Measurements from ENCODE around the gene ANKRD62. TPM values are rescaled to one million over a fixed set of nuclear protein-coding genes. Genes with fewer than 3 reads are reported as not detected.

Gene ANKRD62
- total and polyA plus RNA-seq, 4 donors: under 0.01 TPM; not detected in 3

DNA sequence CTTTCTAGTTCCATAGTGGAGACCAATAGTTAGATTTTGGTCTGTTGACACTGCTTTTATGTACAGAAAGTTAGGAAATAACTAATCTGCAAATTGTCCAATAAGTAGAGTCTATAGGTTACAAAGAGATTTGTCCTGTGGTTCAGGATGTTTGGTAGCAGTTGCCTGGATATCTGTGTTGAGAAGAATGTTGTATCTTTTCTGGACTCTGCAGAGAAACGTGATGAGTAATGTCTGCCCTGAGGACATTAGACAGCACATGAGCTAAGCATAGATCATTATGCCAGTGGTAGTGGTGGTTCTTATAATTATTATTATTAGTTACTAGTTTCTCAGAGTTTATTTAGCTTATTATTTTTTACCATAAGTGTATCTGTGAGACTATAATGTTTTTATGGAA lies 65.8 kb downstream of the ANKRD62 start:
- WGBS: 54% methylated on average over 1 of the region's 1 CpG
- Histone ChIP-seq H3K9me3 (ENCODE audit: control insufficient read depth in 4 of 4, low read length in 3 of 4) (no peaks in the 10 kb centered on the region), H3K9ac (ENCODE audit: low read depth in 1 of 2, low read length in 2 of 2) (no peak overlapping the region), H3K4me3 (ENCODE audit: low read depth in 1 of 3, low read length in 3 of 3) (no peak overlapping the region), H3K36me3 (ENCODE audit: control insufficient read depth in 4 of 4, insufficient read depth in 3 of 4, low read depth in 1 of 4, low read length in 3 of 4) (no peaks in the 10 kb centered on the region), H3K27me3 (ENCODE audit: control insufficient read depth in 4 of 4, insufficient read depth in 4 of 4, low read length in 3 of 4) (no peaks in the 10 kb centered on the region), H3K4me1 (ENCODE audit: control insufficient read depth in 4 of 4, insufficient read depth in 4 of 4, low read length in 3 of 4) (no peaks in the 10 kb centered on the region), H3K27ac (ENCODE audit: low read depth in 1 of 2, low read length in 2 of 2) (no peak overlapping the region)
- TF ChIP-seq, protein P1, sequence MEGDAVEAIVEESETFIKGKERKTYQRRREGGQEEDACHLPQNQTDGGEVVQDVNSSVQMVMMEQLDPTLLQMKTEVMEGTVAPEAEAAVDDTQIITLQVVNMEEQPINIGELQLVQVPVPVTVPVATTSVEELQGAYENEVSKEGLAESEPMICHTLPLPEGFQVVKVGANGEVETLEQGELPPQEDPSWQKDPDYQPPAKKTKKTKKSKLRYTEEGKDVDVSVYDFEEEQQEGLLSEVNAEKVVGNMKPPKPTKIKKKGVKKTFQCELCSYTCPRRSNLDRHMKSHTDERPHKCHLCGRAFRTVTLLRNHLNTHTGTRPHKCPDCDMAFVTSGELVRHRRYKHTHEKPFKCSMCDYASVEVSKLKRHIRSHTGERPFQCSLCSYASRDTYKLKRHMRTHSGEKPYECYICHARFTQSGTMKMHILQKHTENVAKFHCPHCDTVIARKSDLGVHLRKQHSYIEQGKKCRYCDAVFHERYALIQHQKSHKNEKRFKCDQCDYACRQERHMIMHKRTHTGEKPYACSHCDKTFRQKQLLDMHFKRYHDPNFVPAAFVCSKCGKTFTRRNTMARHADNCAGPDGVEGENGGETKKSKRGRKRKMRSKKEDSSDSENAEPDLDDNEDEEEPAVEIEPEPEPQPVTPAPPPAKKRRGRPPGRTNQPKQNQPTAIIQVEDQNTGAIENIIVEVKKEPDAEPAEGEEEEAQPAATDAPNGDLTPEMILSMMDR (IDR thresholded peaks at IDR 0.05; ENCODE audit: low read depth, low read length, missing input control): no peak
- TF ChIP-seq ATF3 (IDR thresholded peaks at IDR 0.05) (no peak), GABPA (IDR thresholded peaks at IDR 0.05 in 1 of 2, conservative IDR thresholded peaks at IDR 0.05 in 1 of 2) (no peak)
- DNase-seq (ENCODE audit: low spot score): no peak

DNA sequence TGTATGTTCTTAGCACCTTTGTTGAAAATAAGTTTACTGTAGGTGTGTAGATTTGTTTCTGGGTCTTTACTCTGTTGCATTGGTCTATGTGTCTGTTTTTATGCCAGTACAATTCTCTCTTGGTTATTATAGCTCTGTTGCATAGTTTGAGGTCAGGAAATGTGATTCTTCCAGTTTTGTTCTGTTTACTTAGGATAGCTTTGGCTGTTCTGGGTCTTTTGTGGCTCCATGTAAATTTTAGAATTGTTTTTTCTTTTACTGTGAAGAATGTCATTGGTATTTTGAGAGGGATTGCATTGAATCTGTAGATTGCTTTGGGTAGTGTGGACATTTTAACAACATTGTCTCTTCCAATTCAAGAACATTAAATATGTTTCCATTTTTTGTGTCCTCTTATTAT lies 69.1 kb downstream of the ANKRD62 start:
- TF ChIP-seq GABPA (IDR thresholded peaks at IDR 0.05 in 1 of 2, conservative IDR thresholded peaks at IDR 0.05 in 1 of 2) (no peak), FOXA1 (IDR thresholded peaks at IDR 0.05) (no peak), FOXA2 (IDR thresholded peaks at IDR 0.05) (no peak)
- no peaks in the 10 kb centered on the region for H3K9me3 ChIP-seq (ENCODE audit: control insufficient read depth in 4 of 4, low read length in 3 of 4)

DNA sequence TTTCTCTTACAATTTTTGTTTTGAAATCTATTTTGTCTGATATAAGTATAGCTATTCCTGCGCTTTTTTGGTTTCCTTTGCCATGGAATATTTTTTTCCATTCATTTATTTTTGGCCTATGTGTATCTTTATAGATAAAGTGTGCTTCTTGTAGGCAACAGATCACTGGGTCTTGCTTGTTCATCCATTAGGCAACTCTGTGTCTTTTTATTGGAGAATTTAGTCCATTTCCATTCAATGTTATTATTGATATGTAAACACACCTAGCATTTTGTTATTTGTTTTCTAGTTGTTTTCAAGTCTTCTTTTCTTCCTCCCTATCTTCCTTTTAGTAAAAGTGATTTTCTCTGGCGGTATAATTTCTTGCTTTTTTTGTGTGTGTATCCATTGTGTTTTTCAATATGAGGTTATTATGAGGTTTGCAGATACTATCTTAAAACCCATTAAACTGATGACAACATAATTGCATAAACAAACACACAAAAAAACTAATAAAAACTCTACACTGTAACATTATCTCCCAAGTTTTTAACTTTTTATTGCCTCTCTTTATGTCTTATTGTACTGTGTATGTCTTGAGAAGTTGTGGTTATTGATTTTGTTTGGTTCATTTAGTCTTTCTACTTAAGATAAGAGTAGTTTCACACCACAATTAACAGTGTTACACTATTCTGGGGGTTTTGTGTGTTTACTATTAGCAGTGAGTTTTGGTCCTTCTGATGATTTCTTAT lies 71.6 kb downstream of the ANKRD62 start:
- 92% methylated on average over 2 of the region's 2 CpGs for WGBS
- Histone ChIP-seq H3K9ac (ENCODE audit: low read depth in 1 of 2, low read length in 2 of 2) (no peak overlapping the region), H3K4me3 (ENCODE audit: low read depth in 1 of 3, low read length in 3 of 3) (no peak overlapping the region), H3K27me3 (ENCODE audit: control insufficient read depth in 4 of 4, insufficient read depth in 4 of 4, low read length in 3 of 4) (no peaks in the 10 kb centered on the region), H3K9me3 (ENCODE audit: control insufficient read depth in 4 of 4, low read length in 3 of 4) (no peaks in the 10 kb centered on the region), H3K36me3 (ENCODE audit: control insufficient read depth in 4 of 4, insufficient read depth in 3 of 4, low read depth in 1 of 4, low read length in 3 of 4) (no peaks in the 10 kb centered on the region), H3K4me1 (ENCODE audit: control insufficient read depth in 4 of 4, insufficient read depth in 4 of 4, low read length in 3 of 4) (no peaks in the 10 kb centered on the region), H3K27ac (ENCODE audit: low read depth in 1 of 2, low read length in 2 of 2) (no peak overlapping the region)
- no peak for DNase-seq (ENCODE audit: low spot score)
- no peak for TF ChIP-seq SP1 (IDR thresholded peaks at IDR 0.05)
- TF ChIP-seq JUND (IDR thresholded peaks at IDR 0.05): no peak
- no peak for TF ChIP-seq NR2F2 (IDR thresholded peaks at IDR 0.05)
- TF ChIP-seq HNF4A (conservative IDR thresholded peaks at IDR 0.05): no peak
- no peak for TF ChIP-seq GABPA (IDR thresholded peaks at IDR 0.05 in 1 of 2, conservative IDR thresholded peaks at IDR 0.05 in 1 of 2)
- TF ChIP-seq FOXA1 (IDR thresholded peaks at IDR 0.05): no peak
- TF ChIP-seq ZBTB33 (IDR thresholded peaks at IDR 0.05): no peak
- TF ChIP-seq ATF3 (IDR thresholded peaks at IDR 0.05): no peak
- no peak for TF ChIP-seq FOXA2 (IDR thresholded peaks at IDR 0.05)
- no peak for TF ChIP-seq REST (IDR thresholded peaks at IDR 0.05)
- no peak for TF ChIP-seq HNF4G (IDR thresholded peaks at IDR 0.05)
- TF ChIP-seq TAF1 (conservative IDR thresholded peaks at IDR 0.05): no peak
- TF ChIP-seq RAD21 (IDR thresholded peaks at IDR 0.05): no peak
- no peak for TF ChIP-seq EGR1 (IDR thresholded peaks at IDR 0.05; ENCODE audit: low read depth in 2 of 2)
- no peak for TF ChIP-seq RXRA (IDR thresholded peaks at IDR 0.05)
- no peak for TF ChIP-seq YY1 (IDR thresholded peaks at IDR 0.05)
- TF ChIP-seq, protein P1 (IDR thresholded peaks at IDR 0.05; ENCODE audit: low read depth, low read length, missing input control): no peak

More for the DNA sequence above, 69.1 kb downstream of the ANKRD62 start:
- H3K4me1 ChIP-seq (ENCODE audit: control insufficient read depth in 4 of 4, insufficient read depth in 4 of 4, low read length in 3 of 4): no peaks in the 10 kb centered on the region
- H3K36me3 ChIP-seq (ENCODE audit: control insufficient read depth in 4 of 4, insufficient read depth in 3 of 4, low read depth in 1 of 4, low read length in 3 of 4): no peaks in the 10 kb centered on the region
- no peak overlapping the region for H3K9ac ChIP-seq (ENCODE audit: low read depth in 1 of 2, low read length in 2 of 2)
- DNase-seq (ENCODE audit: low spot score): no peak
- H3K27ac ChIP-seq (ENCODE audit: low read depth in 1 of 2, low read length in 2 of 2): no peak overlapping the region
- H3K27me3 ChIP-seq (ENCODE audit: control insufficient read depth in 4 of 4, insufficient read depth in 4 of 4, low read length in 3 of 4): no peaks in the 10 kb centered on the region
- no peak overlapping the region for H3K4me3 ChIP-seq (ENCODE audit: low read depth in 1 of 3, low read length in 3 of 3)
